HG02759 (cell line): Measurements from ENCODE around the gene KRT7.
"Not testable (repeated sequence)": the region's sequence is repeated elsewhere in the genome, so short reads cannot be mapped to it uniquely, and the experiment has no call there.

Experiments
- ATAC-seq: cut with Tn5 transposase; IDR thresholded peaks from one replicate; pipeline ENCODE4 v1.9.1; 2021; ENCODE audit warnings: mild to moderate bottlenecking, moderate library complexity; ENCODE audit not compliant: unreplicated experiment

The KRT7 gene

GRCh38 chr12:52229836-52230343, 3.2 kb upstream of the KRT7 start:
- no peak for ATAC-seq

GRCh38 chr12:52230364-52231281, 2.4 kb upstream of the KRT7 start:
- ATAC-seq = no peak

- ATAC-seq = no peak
Measured at GRCh38 chr12:52231305-52232202, 1.5 kb upstream of the KRT7 start.

- no peak for ATAC-seq
Measured at GRCh38 chr12:52232203-52232673, 805 bp upstream of the KRT7 start.

GRCh38 chr12:52233462-52234207, 592 bp downstream of the KRT7 start:
- ATAC-seq = no peak

GRCh38 chr12:52234223-52234810, 1.3 kb downstream of the KRT7 start:
- ATAC-seq = no peak

- ATAC-seq = no peak
Measured at GRCh38 chr12:52235001-52235764, 2.1 kb downstream of the KRT7 start.

GRCh38 chr12:52235822-52236361, 2.8 kb downstream of the KRT7 start:
- no peak for ATAC-seq

- no peak for ATAC-seq
Measured at GRCh38 chr12:52236386-52237050, 3.5 kb downstream of the KRT7 start.

- no peak for ATAC-seq
Measured at GRCh38 chr12:52238207-52238840, 5.3 kb downstream of the KRT7 start.

- ATAC-seq = no peak
Measured at GRCh38 chr12:52238916-52239646, 6.0 kb downstream of the KRT7 start.

- ATAC-seq = no peak
Measured at GRCh38 chr12:52239767-52240166, 6.7 kb downstream of the KRT7 start.

GRCh38 chr12:52240247-52240646, 7.2 kb downstream of the KRT7 start:
- not testable (repeated sequence) for ATAC-seq

GRCh38 chr12:52241205-52241842, 8.3 kb downstream of the KRT7 start:
- ATAC-seq = no peak

- ATAC-seq = no peak
Measured at GRCh38 chr12:52242442-52243258, 9.6 kb downstream of the KRT7 start.

- no peak for ATAC-seq
Measured at GRCh38 chr12:52243259-52243855, 10.3 kb downstream of the KRT7 start.
